Measurements from ENCODE around the gene HS3ST1.

GRCh38 chr4:11376571-11376970 lies 52.1 kb downstream of the HS3ST1 start:
- TF ChIP-seq POLR2A (IDR thresholded peaks at IDR 0.05) (no peak), CTCF (IDR thresholded peaks at IDR 0.05) (no peak)

Data from prostate gland (tissue), 2 donors.